Measurements from ENCODE around the gene NPRL2.

DNA sequence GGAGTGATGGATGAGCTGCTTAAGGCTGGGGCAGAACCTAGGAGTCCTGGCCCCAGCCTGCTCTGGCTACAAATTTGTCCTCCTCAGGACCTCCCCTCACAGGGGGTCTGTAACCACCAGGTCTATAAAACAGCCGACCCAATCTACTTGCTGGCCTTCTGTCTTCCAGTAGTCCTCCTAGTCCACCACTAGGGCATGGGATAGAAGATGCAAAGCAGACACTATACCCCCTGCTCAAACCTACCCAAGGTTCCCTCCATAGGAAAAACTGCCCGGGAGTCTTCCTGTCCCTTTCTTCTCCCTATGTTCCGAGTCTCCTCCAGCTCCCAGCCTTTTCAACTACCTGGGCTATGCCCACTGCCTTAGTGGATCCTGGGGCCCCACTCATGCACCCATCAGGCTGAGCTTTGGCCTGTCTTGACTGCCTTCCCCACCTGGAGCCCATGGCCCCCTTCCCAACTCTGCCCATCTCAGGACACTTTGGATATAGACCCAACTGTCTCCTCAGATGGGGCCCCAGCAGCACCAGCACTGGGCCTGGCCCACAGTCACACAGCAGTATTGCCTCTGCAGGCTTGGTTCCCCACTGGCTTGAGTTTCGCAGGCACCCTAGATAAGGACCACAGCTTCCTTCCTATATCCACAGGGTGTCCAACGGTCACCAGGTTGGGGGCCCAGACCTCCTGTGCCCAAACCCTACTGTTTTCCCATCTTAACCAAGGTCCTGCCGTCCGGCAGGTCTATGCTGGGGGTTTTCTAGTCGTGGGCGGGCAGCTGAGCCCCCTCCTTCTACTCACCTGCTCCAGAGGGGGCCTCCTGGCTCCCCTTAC lies 52.5 kb downstream of the NPRL2 start:
- TF ChIP-seq, protein P1, sequence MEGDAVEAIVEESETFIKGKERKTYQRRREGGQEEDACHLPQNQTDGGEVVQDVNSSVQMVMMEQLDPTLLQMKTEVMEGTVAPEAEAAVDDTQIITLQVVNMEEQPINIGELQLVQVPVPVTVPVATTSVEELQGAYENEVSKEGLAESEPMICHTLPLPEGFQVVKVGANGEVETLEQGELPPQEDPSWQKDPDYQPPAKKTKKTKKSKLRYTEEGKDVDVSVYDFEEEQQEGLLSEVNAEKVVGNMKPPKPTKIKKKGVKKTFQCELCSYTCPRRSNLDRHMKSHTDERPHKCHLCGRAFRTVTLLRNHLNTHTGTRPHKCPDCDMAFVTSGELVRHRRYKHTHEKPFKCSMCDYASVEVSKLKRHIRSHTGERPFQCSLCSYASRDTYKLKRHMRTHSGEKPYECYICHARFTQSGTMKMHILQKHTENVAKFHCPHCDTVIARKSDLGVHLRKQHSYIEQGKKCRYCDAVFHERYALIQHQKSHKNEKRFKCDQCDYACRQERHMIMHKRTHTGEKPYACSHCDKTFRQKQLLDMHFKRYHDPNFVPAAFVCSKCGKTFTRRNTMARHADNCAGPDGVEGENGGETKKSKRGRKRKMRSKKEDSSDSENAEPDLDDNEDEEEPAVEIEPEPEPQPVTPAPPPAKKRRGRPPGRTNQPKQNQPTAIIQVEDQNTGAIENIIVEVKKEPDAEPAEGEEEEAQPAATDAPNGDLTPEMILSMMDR (IDR thresholded peaks at IDR 0.05) = no peak
- TF ChIP-seq ZFX (IDR thresholded peaks at IDR 0.05; ENCODE audit: borderline replicate concordance) = no peak

All from 22Rv1 (cell line).